Endodermal cell (in vitro differentiated cells): ENCODE measurements around the gene WDR7. TPM values are rescaled to one million over a fixed set of nuclear protein-coding genes. Genes with fewer than 3 reads are reported as not detected.

Source experiments
- DNase-seq: peaks from one replicate; pipeline ENCODE4 v3.0.0-alpha.2; 2017
- H3K27ac ChIP-seq: 2 replicates; pipeline ENCODE4 v1.5.1; 2013; ENCODE audit warnings: mild to moderate bottlenecking, low read depth, low read length, moderate library complexity
- H3K27me3 ChIP-seq: 2 replicates; pipeline ENCODE4 v1.6.1; 2013; ENCODE audit warnings: mild to moderate bottlenecking, low read length, moderate library complexity; ENCODE audit not compliant: insufficient read depth, control insufficient read depth, poor library complexity, severe bottlenecking
- H3K36me3 ChIP-seq: 2 replicates; pipeline ENCODE4 v1.7.0; 2013; ENCODE audit warnings: mild to moderate bottlenecking, low read length, moderate library complexity; ENCODE audit not compliant: control insufficient read depth, insufficient read depth
- H3K4me1 ChIP-seq: one replicate; pipeline ENCODE4 v1.7.0; 2013; ENCODE audit warnings: low read length; ENCODE audit not compliant: control insufficient read depth, insufficient read depth
- H3K4me3 ChIP-seq: 2 replicates; pipeline ENCODE4 v1.5.1; 2013; ENCODE audit warnings: mild to moderate bottlenecking, low read length, moderate library complexity
- H3K9ac ChIP-seq: 2 replicates; pipeline ENCODE4 v1.6.1; 2013; ENCODE audit warnings: mild to moderate bottlenecking, low read length, moderate library complexity; ENCODE audit not compliant: poor library complexity, severe bottlenecking; ENCODE audit errors: extremely low read depth
- H3K9me3 ChIP-seq: 2 replicates; pipeline ENCODE4 v1.6.1; 2013; ENCODE audit warnings: mild to moderate bottlenecking, low read length, moderate library complexity; ENCODE audit not compliant: control insufficient read depth
- H3K27ac Mint-ChIP-seq: 2 replicates; pipeline ENCODE4 v1.8.0; 2020; ENCODE audit warnings: mixed read lengths
- H3K27me3 Mint-ChIP-seq: 2 replicates; pipeline ENCODE4 v1.8.0; 2021; ENCODE audit warnings: mild to moderate bottlenecking, mixed read lengths; ENCODE audit not compliant: insufficient read depth
- H3K36me3 Mint-ChIP-seq: 2 replicates; pipeline ENCODE4 v1.8.0; 2020; ENCODE audit warnings: low read depth, mixed read lengths
- H3K4me1 Mint-ChIP-seq: 2 replicates; pipeline ENCODE4 v1.8.0; 2020; ENCODE audit warnings: mixed read lengths
- H3K4me3 Mint-ChIP-seq: 2 replicates; pipeline ENCODE4 v1.8.0; 2020; ENCODE audit warnings: mild to moderate bottlenecking, moderate library complexity, mixed read lengths
- H3K9me3 Mint-ChIP-seq: 2 replicates; pipeline ENCODE4 v1.8.0; 2020; ENCODE audit warnings: mild to moderate bottlenecking, mixed read lengths
- WGBS, 2 experiments: methylation state at CpG; one replicate each; pipeline versions ENCODE4 v1.1.5 to v1.1.7; 2013; ENCODE audit warnings: missing lambda C conversion rate in 2 of 2, mixed read lengths in 1 of 2; ENCODE audit not compliant: insufficient coverage in 1 of 2, insufficient read length in 1 of 2; 5-methylcytosine and 5-hydroxymethylcytosine counted together
- total RNA-seq, 2 donors: library from RNA; stranded (reverse); fragmentation: NEBNext Ultra II Directional in 1 of 2; extraction: Animal tissue kit (Norgen Biotek cat#: 25700) in 1 of 2; gene quantifications; 2 replicates in 1 of 2; 3 replicates in 1 of 2; pipeline ENCODE4 v1.2.1, GENCODE V29; 2021
- TF ChIP-seq, protein P1 (sequence below): fragments of 200-600 bp; sonication (generic); conservative IDR thresholded peaks from 2 replicates; pipeline ENCODE4 v1.5.0; 2021; ENCODE audit warnings: antibody characterized with exemption, mild to moderate bottlenecking

The WDR7 gene
- total RNA-seq, 2 donors from 2014 or later, result 17.1 to 22.5 TPM

DNA sequence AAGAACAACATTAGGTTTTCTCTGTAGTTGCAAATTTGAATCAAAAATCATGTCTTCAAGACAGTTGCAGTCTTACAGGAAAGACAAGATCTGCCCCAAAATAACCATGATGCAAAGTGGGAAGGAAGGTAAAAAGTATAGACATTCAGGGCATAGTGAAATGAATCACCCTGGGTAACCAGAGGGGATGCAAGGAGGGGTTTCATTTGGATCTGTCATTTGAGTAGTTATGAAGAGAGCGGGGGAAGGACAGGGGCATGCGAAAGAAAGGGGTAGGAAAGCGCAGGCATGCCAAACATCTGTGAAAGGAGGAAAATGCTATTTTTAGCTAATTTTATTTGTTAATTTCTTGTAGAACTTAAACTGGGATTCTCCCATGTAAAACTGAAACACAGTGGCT, 276.6 kb downstream of the WDR7 start:
- Histone ChIP-seq H3K4me1 (no peaks in the 10 kb centered on the region), H3K36me3 (no peaks in the 10 kb centered on the region), H3K27me3 (no peaks in the 10 kb centered on the region), H3K9ac (no peak overlapping the region), H3K9me3 (no peaks in the 10 kb centered on the region), H3K4me3 (no peak overlapping the region), H3K27ac (no peak overlapping the region)
- WGBS, 2 experiments, result 94 to 100% methylated on average over 1 to 3 of the region's 3 CpGs
- Mint-ChIP-seq H3K4me1 (no peaks in the 10 kb centered on the region), H3K36me3 (no peaks in the 10 kb centered on the region), H3K27me3 (no peaks in the 10 kb centered on the region), H3K4me3 (no peak overlapping the region), H3K27ac (no peak overlapping the region), H3K9me3 (no peaks in the 10 kb centered on the region)
- TF ChIP-seq, protein P1, sequence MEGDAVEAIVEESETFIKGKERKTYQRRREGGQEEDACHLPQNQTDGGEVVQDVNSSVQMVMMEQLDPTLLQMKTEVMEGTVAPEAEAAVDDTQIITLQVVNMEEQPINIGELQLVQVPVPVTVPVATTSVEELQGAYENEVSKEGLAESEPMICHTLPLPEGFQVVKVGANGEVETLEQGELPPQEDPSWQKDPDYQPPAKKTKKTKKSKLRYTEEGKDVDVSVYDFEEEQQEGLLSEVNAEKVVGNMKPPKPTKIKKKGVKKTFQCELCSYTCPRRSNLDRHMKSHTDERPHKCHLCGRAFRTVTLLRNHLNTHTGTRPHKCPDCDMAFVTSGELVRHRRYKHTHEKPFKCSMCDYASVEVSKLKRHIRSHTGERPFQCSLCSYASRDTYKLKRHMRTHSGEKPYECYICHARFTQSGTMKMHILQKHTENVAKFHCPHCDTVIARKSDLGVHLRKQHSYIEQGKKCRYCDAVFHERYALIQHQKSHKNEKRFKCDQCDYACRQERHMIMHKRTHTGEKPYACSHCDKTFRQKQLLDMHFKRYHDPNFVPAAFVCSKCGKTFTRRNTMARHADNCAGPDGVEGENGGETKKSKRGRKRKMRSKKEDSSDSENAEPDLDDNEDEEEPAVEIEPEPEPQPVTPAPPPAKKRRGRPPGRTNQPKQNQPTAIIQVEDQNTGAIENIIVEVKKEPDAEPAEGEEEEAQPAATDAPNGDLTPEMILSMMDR, result no peak
- no peak for DNase-seq

DNA sequence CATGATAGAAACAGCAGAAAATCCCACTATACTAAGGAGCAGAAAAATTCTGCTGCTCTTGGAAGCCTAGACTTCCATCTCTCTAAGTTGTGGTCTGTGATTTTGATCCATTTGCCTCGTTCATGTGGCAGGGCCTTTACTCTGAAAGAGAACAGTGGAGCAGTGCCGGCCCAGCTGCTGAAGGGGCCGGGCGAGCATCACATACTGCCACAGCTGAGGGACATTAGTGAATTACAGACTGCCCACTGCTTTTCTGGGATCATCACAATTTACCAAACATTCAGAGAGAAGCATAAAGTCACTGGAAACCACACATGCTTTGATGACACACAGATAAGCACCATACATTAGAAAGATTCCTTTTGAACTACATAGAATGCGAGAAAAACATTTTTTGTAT, 278.7 kb downstream of the WDR7 start:
- Histone ChIP-seq H3K27me3 (no peaks in the 10 kb centered on the region), H3K4me3 (no peak overlapping the region), H3K36me3 (no peaks in the 10 kb centered on the region), H3K4me1 (no peaks in the 10 kb centered on the region), H3K9me3 (no peaks in the 10 kb centered on the region), H3K27ac (no peak overlapping the region), H3K9ac (no peak overlapping the region)
- H3K4me1 Mint-ChIP-seq, result no peaks in the 10 kb centered on the region
- no peak for DNase-seq
- TF ChIP-seq, protein P1, result no peak
- WGBS, 2 experiments, result 89 to 100% methylated on average over 3 to 5 of the region's 5 CpGs
- H3K4me3 Mint-ChIP-seq, result no peak overlapping the region
- H3K36me3 Mint-ChIP-seq, result no peaks in the 10 kb centered on the region
- no peaks in the 10 kb centered on the region for H3K9me3 Mint-ChIP-seq
- H3K27me3 Mint-ChIP-seq, result no peaks in the 10 kb centered on the region
- no peak overlapping the region for H3K27ac Mint-ChIP-seq

DNA sequence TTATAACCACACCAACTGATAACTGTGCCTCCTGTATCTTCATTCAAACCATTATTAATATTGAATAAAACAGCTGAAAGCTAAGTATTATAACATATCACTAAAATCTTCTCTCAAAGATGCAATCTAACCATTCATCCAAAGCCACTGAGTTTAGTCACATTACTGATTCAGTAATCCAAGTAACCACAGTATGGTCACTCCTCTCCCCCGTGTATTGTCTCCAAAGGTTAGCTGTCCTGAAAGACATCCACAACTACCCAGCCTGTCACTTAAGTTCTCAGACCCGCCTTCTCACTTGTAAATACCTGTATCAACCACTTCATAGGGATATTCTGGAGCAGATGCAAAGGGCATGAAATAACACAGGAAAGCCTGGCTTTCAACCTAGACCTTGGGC, 282.3 kb downstream of the WDR7 start:
- TF ChIP-seq, protein P1, result no peak
- Mint-ChIP-seq H3K27ac (no peak overlapping the region), H3K9me3 (no peaks in the 10 kb centered on the region), H3K4me3 (no peak overlapping the region), H3K36me3 (no peaks in the 10 kb centered on the region), H3K4me1 (no peaks in the 10 kb centered on the region), H3K27me3 (no peaks in the 10 kb centered on the region)
- no peak for DNase-seq
- no peak overlapping the region for H3K9ac ChIP-seq
- H3K27ac ChIP-seq, result no peak overlapping the region
- H3K27me3 ChIP-seq, result no peaks in the 10 kb centered on the region
- H3K4me1 ChIP-seq, result no peaks in the 10 kb centered on the region
- no peak overlapping the region for H3K4me3 ChIP-seq
- H3K9me3 ChIP-seq, result no peaks in the 10 kb centered on the region
- 86 to 100% methylated on average over 2 of the region's 2 CpGs for WGBS, 2 experiments
- peaks cover 5% of the 10 kb centered on the region for H3K36me3 ChIP-seq
